Erythroblast (primary cell): ENCODE measurements around the gene KRIT1.

Source experiments
- GATA1 ChIP-seq: IDR thresholded peaks from 2 replicates; pipeline ENCODE4 v1.6.1; 2011; ENCODE audit warnings: low read depth, mild to moderate bottlenecking, control low read depth, low read length, moderate library complexity
- POLR2A ChIP-seq: IDR thresholded peaks from 2 replicates; pipeline ENCODE4 v1.6.1; 2011; ENCODE audit warnings: mild to moderate bottlenecking, low read length

- TF ChIP-seq POLR2A = no peak
- TF ChIP-seq GATA1 = no peak
Observed at GRCh38 chr7:92206672-92207071, 39.0 kb downstream of the KRIT1 start.
